Fibroblast of peridontal ligament (primary cell): Measurements from ENCODE around the gene MSX2.
A peak's percentile ranks its signal among the peaks of the same experiment; 100 is the strongest.

Experiments
- DNase-seq: peaks from one replicate; pipeline ENCODE4 v3.0.0-alpha.2; 2010; ENCODE audit errors: extremely low read depth

MSX2 gene

DNA sequence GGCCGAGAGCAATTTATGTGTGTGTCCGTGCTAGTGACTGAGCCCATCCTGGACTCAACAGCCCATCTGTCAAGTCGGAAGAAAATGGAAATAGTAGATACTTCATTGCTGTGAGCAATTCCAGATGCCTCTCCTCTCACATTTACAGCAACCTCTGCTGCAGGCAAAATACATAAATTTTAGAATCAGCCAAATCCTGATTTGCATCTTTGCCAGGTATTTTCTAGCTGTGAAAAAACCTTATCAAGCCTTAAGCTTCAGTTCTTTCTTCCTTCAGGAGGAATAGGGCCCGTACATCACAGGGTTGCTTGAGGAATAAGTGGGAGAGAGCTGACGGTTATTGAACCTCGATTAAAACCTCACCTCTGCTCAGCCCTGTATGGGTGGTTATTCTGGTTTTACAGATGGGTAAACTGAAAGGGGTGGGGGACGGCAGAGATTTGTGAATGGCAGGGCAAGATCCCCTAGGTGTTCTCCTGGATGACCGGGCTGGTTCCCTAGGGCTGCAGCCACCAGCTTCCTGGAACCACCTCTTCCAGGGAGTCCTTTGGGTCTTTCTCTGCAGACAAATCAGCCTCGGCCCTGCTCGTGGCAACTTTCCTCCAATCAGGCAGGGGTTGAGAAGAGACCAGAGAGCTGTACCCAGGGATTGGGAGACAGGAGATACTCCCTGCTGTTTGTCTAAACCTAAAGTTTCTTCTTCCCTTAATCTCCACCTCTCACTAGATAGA lies 5.3 kb upstream of the MSX2 start:
- no peak for DNase-seq

DNA sequence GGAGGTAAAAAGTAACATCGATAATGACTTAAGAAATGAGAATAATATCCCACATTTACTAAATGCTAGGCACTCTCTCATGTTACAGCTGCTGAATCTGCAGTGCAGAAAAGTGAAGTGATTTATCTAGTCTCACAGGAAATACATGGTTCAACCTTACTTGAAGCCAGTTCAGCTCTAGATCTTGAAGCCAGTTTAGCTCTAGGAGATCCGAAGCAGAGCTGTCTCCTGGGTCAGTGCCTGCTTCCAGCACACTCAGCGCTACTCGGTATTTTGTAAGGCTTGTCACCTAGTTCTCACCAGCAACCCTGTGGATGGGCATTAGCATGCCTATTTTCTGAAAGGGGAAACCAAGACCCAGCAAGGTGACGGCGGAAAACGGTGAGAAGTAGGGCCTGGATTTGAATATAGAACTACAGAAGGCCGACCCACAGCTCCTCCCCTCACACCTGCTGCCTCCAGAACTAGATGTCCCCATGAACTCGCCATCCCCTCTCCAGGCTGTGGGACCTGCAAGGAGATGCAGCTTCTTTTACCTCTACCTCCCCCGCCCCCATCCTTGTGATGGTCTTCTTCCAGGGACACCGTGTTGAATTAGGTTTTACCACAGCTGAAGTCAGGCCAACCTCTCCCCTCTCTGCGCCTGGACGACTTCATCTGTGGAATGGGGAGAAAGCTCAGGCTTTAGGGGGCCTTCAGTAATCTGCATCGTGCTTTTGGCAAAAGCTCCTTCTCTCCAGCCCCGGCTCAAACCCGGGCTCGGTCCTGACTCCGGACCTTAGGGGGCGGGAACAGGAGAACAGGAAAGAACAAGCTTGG lies 4.4 kb upstream of the MSX2 start:
- no peak for DNase-seq

DNA sequence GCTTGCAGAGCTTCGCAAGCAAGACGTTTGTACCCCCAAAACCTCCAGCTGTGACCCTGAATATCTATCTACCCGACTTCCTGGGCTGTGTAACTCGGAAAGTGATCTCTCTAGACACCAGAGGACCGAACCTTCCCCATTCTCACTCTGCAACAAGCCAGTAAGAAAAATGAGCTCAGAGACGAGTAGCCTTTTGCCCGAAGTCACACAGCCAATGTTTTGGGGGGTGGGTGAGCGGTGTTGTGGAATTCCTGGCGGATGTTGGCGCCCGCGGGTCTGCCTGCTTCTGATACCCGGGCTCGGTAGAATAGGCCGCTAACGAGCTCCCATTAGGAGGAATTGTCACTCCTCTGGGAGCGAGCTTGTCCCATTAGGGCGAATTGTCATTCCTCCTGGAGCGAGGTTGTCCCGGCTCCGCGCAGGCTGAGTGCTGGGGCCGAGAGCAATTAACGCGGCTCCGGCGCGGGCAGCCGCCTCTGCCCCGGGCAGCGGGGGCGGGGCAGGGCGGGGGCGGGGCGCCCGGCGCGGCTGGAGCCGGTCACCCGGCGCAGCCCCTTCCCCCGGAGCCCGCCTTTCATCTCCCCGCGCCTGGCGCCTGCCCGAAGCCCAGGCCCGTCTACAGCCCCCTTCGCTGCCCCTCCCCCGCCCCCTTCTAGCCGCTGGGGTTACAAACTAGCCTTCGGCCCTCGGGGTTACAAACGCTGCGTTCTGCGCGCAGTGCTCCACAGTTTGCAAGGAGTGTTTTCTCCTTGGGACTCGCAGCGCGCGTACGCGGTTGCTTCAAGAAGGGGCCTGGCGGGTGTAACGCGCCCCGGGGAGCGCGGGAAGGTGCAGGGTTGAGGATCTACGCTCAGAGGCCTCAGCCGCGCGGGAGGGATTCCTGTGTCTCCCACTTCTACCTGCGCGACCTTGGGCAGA lies 3.5 kb upstream of the MSX2 start:
- no peak for DNase-seq

DNA sequence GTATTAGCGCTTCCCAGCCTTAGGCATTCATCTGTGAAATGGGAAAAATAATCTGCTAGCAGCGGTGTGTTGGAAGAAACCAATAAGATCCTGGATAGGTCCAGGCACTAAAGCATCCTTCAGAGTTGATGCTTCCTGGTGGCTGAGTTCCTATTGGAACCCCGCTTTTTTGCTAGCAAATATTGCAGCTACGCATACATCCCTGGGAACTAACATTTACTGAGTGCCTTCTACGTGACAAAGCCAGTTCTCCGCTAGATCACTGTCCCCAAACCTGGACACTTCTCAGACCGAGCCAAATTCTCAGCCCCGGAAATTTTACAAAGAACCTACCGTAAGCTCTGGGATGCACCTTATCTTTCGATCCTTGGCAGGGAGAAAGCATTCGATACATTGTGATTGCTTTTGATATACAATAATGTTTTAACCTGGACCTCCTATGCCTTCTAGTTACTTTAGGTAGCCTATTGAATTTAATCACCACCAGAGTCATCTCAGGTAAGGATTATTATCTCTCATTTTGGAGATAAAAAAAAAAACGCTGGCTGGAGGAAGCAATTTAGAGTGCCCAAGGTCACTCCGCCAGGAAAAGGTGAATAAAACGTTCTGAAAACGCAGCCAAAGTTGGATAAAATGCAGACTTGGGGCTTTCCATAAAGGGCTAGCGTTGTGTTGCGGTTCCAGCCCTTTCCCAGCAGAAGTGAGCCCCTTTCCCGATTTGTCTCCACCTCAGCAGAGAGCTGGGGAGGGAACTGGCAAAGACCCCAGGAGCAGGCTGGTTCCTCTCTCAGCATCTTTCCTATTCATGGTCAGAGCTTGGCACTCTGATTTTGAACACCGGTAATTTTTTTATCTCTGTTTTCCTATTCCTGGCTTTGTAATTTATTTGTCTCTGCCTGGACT lies 2.6 kb upstream of the MSX2 start:
- no peak for DNase-seq

DNA sequence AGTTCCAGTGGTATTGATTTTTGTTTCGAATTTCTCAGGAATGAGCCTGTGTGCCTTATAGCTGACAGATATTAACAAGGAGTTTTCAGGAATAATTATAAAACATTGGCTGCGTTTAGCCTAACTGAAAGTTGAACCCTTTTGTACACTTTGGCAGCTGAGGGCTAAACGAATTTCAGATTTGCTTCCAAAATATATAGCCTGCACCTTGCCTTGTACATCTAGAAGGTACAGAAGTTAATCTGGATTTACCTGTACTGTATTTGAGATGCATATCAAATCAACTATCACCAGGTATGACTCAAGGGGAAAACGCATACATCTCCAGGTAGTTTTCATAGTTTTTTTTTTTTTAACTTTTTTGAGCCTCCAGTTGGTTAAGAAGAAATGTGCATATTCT lies 1.9 kb upstream of the MSX2 start:
- no peak for DNase-seq

DNA sequence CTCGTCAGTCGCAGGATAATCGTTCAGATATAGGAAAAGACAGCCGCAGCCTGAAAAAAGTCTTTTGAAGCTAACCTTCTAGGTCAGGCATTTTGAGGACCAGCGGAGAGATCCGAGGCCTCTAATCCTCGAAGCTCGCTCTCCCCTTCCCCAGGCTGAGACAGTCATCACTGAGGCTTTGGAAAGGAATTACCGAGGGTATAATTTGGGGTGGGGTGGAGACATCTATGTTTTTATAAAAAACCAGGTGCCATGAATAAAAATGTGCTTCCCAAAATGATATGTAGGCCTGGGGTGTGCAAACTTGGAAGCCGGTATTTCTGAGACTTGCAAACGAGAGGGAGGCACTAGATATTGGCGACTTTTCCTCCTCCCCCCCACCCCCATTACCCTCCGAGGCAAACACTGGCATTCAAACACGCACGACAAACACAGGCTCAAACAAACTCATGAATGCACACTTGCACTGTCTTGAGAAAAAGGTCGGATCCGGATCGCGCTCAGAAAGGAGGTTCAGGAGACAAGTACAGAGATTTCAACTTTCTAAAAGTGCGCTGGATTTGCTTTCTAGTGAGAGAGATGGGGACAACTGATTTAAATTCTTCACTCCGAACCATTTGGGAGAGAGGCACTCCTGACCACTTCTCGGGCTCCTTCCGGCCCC lies 935 bp upstream of the MSX2 start:
- no peak for DNase-seq

DNA sequence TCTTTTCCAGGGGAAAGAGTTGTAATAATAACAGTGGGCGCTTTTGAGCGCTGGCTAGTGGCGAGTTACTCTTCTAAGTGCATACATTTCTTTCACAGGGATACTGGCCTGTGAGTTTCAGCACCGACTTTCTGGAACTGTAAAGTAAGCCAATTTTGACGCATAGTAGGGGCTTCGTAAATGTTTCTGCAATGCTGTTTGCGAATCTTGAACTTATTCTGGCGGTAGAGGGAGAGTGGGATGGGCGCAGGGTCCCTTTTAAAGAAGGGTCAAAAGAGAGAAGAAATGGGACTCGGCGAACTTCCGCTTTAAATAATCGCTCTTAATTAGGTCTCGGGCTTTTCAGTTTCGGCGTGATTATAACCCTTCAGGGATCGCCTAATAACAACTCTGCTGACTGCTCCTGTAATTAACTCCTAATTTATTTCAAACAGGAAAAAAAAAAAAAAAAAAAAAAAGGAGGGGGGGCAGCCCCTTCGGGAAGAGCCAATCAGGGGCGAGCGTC lies 351 bp upstream of the MSX2 start:
- peak; percentile 19 for DNase-seq

DNA sequence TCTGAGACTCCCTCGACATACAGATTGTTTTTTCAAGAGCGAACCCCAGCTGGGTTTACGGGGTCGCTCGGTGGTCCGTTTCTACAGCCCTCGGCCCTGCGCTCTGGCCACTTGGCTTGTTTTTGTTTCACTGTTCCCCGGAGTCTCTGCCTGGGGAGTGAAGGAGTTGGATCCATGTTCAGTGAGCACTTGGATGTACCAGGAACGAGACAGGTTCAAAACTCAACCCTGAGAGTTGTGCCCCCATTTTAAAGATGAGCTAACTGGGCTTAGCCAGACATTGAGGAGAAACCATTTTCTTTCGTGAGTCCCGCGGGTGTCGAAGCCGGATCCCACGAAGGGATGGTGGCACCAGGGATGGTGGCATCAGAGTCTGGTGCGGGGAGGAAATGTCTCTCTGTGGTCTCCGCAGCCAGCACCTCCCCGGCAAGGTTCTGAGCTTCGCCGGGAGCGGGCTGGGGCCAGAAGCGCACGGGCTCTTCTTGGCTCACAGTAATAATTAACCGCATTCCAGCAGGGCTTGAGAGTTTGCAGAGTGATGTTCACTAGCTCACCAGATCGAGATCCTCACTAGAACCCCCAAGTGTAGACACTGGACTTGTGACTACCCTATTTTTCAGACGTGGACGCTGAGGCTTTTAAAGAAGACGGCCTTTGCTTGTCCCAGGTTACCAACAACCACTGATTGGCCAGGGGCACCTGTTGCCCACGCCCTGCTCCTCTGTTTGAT lies 1.0 kb downstream of the MSX2 start:
- peak; percentile 16 for DNase-seq

DNA sequence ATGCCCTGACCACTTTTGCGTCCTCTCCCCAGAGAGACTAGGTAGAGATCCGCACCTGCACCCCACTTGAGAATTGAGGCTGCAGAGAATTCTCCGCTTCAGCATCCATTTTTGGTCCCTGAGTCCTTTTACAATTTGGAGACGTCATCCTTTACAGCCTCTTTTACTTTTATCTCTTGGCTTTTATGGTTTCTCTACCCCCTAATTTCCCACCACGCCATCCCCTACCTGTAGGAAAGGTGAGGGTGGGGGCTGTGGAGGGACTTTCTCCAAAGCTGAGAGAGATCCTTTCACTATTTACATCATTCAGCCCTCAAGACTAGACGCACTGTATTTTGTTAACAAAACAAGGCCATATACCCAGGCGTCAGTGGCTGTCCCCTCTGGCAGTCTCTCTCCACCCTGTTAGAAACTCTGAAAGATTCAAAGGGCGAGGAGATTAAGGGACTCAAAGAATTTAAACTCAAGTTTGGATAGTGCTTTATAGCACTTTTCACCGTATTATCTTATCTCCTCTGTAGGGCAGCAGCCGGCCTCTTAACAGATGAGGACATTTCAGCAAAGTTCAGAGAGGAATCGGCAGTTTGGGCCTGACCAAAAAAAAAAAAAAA lies 1.7 kb downstream of the MSX2 start:
- DNase-seq = no peak

DNA sequence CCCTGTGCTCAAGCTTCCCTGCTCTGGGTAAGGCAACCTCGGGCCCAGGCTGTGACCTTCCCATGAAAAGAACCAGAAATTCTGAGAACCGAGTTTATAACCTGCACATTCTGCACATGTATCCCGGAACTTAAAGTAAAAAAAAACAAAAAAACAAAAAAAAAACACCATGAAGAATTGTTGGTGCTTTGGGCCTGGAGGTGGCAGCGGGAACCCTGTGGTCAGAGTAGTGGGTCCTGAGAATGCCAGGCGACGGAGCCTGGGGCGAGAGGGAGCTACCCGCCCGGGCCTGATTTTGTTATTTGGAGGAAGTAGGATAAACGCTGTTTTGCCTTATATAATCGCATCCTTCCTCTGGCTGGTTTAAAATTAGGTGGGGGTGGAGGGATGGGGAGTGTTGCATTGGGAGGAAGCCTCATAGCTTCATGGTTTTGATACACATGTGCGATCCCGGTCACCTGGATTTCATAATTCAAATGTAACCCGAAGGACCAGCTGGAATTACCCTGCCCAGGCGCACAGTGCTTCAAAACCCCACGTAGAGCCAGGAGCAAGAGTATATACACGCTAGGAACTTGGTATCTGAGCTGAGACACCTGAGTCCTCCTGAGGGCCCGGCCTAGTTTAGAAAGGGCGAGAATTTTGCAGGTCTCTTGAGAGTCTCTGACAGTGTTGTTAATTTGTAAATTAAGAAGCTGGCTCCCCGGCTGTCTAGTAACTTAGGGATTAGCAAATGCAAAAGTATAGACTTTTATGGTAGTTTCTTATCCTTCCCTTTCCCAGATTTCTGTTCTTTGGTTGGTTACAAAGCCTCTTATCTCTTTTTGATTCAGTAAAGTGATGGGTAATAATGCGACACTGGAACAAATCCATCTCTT lies 2.8 kb downstream of the MSX2 start:
- no peak for DNase-seq

DNA sequence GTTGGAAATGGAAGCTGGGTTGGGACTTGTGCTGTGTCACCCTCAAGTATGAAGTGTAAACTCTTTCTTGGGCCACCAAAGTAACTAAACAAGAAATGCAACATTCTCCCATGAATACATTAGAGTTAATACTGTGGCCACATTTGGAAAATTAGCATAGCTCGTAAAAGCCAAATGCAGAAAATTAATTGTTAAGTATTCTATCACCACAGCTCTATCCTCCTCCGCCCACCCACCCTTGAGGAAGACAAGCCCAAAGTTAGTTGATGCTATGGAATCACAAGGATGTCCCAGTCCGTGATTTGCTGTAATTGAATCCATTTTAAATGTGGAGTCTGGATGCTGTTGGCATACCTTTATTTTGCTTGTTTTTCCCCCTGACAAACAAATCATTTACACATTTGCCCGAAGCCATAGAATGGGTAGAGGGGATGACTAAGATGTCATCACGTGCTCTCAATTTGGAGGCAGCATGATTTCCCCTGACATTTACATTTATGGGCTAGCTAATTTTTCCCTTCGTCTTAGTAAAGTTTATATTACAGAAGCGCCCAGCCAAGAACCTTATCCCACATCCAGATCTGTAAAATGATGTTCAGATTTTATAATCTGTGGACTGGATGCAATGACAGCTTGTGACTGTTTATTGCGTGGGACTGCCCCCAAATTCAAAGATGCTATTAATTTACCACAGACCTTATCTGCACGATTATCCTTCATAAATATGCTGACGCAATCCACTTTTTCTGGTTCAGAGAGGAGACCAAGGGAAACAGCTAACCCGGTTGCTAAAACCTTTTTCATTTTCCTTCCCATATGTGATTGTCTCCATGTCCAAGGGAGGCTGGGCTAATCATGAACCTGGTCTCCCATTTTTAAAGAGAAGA lies 3.7 kb downstream of the MSX2 start:
- no peak for DNase-seq

DNA sequence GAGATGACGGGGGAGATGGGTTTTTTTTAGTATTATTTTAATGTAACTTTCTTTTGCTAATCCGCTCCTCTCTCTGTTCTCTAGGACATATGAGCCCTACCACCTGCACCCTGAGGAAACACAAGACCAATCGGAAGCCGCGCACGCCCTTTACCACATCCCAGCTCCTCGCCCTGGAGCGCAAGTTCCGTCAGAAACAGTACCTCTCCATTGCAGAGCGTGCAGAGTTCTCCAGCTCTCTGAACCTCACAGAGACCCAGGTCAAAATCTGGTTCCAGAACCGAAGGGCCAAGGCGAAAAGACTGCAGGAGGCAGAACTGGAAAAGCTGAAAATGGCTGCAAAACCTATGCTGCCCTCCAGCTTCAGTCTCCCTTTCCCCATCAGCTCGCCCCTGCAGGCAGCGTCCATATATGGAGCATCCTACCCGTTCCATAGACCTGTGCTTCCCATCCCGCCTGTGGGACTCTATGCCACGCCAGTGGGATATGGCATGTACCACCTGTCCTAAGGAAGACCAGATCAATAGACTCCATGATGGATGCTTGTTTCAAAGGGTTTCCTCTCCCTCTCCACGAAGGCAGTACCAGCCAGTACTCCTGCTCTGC lies 4.8 kb downstream of the MSX2 start:
- DNase-seq = no peak

DNA sequence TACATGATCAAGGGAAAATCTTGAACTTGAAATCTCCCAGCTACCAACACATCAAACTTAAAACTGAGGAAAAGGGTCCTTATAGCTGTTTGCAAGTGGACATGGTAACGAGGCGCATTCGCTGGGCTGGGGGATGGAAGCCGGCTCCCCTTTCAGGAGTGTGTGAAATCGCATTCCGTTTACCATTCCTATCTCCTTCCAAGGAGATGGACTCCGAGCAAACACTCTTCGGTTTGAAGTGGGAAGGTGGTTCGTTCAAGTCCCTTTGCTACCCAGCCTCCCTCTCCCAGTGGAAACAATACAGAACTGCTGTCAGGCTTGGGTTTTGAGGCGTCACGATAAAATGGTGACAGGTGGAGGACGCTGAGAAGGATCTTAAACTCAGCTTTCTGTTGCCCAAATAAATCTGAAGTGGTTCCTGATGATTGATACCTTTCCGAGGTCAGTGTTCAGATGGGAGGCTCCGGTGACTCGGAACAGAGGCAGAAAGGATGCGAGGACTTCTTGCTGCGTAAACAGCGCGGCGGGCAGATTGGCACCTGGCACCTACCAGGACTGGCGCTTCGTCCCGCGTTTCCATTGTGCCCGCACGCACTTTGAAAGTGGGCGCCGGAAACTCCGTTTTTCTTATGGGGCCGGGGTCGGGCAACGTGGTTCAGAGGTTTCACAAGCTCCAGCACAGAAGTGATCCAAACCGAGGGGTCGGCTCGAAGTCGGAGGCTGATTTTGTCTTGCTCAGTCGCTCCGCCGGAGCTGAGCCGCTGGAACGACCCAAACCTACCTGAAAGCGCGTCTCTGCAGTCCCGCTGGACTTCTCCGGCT lies 7.0 kb downstream of the MSX2 start:
- DNase-seq = no peak

DNA sequence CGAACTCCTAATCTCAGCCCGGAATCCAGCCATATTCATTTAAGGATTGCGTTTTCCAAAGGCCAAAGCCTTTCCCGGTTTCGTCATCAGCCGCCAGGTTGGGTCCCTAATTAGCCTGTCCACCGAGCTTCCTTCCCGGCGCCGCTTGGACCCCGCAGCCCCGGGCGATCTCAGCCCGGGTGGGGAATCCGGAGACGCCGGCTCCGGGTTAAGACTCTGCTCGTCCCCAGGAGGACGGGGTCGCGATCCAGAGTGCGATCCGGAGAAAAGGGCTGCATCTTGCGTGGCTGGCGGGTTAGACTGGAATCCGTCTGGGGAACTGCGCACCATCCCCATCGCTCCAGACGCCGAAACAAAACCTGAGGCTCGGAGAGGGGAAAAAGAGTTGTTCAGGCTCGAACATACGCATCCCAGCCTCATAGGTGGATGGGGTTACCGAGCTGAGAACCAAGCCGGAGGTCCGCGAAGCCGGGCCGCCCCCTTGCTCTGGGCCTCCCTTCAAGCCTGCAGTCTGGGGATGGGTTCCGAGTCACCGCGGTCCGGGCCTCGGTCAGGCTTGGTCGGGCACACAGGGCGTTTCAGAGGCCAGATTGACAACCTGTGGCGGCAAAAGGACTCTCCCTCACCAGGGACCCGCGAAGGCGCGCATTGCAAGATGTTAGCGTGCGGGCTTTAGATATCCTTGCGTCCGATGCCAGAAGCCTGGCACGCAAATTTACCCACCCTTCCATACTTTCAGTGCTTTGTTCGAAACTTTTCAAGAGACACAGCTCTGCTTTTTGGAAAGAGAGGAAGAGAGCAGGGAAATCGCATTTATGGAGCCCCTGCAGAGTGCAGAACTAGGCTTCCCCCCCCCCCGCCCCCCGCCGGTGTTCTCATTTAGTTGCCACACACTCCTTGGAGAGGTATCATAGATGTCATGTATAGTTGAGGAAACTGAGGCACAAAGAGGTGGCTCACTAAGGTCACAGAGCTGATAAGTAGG lies 7.9 kb downstream of the MSX2 start:
- DNase-seq = no peak
